Testis (tissue), 2 donors: ENCODE data around the gene ZXDC.

Source experiments
- POLR2A ChIP-seq: fragments of 450-650 bp; IDR thresholded peaks from one replicate; pipeline ENCODE4 v1.6.1; 2017; ENCODE audit warnings: antibody characterized with exemption, mild to moderate bottlenecking, moderate library complexity
- TF ChIP-seq, protein P1 (sequence below), 3 experiments: fragments of 450-650 bp in 2 of 3; fragments of 200-600 bp in 1 of 3; sonication (generic) in 1 of 3; IDR thresholded peaks; one replicate each; pipeline ENCODE4 v1.5.1; 2016 to 2019; ENCODE audit warnings: antibody characterized with exemption in 3 of 3, mild to moderate bottlenecking in 2 of 3, moderate library complexity in 1 of 3

DNA sequence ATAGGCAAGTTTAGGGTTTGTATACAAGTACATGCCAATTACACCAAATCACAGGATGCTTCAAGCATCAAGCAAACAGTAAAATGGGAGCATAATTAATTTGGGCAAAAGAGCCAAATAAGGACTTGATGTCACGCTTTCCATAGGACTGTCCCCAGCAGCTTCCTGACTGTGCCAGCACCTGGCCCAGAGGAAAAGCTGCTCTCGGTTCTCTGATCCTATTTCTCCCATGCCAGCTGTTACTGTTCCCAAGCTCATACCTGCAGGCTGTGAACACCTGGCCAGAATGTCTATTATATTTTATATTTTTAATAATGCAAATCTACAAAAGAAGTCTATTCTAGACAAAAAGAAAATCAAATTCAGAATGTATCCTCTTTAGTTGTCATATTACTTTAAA, 12.2 kb downstream of the ZXDC start:
- TF ChIP-seq, protein P1, sequence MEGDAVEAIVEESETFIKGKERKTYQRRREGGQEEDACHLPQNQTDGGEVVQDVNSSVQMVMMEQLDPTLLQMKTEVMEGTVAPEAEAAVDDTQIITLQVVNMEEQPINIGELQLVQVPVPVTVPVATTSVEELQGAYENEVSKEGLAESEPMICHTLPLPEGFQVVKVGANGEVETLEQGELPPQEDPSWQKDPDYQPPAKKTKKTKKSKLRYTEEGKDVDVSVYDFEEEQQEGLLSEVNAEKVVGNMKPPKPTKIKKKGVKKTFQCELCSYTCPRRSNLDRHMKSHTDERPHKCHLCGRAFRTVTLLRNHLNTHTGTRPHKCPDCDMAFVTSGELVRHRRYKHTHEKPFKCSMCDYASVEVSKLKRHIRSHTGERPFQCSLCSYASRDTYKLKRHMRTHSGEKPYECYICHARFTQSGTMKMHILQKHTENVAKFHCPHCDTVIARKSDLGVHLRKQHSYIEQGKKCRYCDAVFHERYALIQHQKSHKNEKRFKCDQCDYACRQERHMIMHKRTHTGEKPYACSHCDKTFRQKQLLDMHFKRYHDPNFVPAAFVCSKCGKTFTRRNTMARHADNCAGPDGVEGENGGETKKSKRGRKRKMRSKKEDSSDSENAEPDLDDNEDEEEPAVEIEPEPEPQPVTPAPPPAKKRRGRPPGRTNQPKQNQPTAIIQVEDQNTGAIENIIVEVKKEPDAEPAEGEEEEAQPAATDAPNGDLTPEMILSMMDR (IDR thresholded peaks at IDR 0.05) = no peak
- no peak for TF ChIP-seq POLR2A
